Dermis lymphatic vessel endothelial cell (primary cell): ENCODE measurements around the gene TIGIT. TPM values are rescaled to one million over a fixed set of nuclear protein-coding genes. Genes with fewer than 3 reads are reported as not detected.

Experiments used
- total RNA-seq: library from RNA; depleted of rRNA; stranded (reverse); fragments of >200 nt; gene quantifications from 2 replicates; pipeline ENCODE4 v1.2.1, GENCODE V29; 2014

TIGIT gene
- total RNA-seq = not detected in 2 replicates

DNA sequence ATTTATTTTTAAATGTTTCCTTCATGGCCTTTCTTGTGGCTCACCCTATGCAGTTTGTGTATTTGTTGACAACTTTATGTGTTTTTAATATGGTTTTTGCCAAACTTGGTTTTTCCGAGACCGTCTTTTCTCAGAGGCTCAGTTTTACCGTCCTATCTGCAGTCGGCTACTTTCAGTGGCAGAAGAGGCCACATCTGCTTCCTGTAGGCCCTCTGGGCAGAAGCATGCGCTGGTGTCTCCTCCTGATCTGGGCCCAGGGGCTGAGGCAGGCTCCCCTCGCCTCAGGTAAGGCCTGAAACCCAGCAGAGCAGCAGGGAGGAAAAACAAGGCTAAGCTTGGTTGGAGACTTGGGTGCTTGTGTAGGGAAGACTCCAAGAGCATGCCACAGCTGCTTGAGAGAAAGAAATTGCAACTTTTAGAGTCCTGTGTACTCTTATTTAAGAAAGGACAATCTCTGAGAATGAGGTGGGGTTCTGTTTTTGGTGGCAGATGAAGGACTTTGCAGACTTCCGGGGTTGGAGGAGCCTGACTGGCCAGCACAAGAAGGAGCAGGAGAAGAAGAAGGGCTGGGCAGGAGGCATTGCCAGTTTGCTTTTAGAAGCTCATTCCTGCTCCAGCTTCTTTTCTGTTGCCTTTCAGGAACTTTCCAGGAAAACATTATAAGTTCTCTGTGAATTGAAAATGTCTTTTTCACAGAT lies at the start of gene TIGIT:
TIGIT (plus strand) TSS at position 191 of the 698 bp plus-strand sequence; CDS start at position 225, 34 bp downstream.

Other genes with a start within 250 kb of the TIGIT start
- 1.3 and 1.9 TPM in 2 replicates for gene CCDC191, start 237.5 kb upstream of the TIGIT start, total RNA-seq
- 26.0 and 26.7 TPM in 2 replicates for gene QTRT2, start 237.3 kb upstream of the TIGIT start, total RNA-seq
- gene DRD3, start 115.0 kb upstream of the TIGIT start, total RNA-seq = not detected in 2 replicates
- not detected in 2 replicates for gene ZNF80, start 56.5 kb upstream of the TIGIT start, total RNA-seq